Left ventricle myocardium inferior (tissue), 1 donor: Measurements from ENCODE around the gene BMP6. TPM values are rescaled to one million over a fixed set of nuclear protein-coding genes. Genes with fewer than 3 reads are reported as not detected.

Source experiments
- DNase-seq: peaks from one replicate; pipeline ENCODE4 v3.0.0-alpha.2; 2020
- H3K27ac ChIP-seq: fragments of 200-600 bp; replicated peaks from 2 replicates; pipeline ENCODE4 v1.8.0; 2021
- H3K27me3 ChIP-seq: fragments of 200-600 bp; 2 replicates; pipeline ENCODE4 v1.8.0; 2021; ENCODE audit warnings: low read depth
- H3K36me3 ChIP-seq: fragments of 200-600 bp; 2 replicates; pipeline ENCODE4 v1.8.0; 2021
- H3K4me1 ChIP-seq: fragments of 200-600 bp; 2 replicates; pipeline ENCODE4 v1.8.0; 2021
- H3K4me3 ChIP-seq: fragments of 200-600 bp; 2 replicates; pipeline ENCODE4 v1.8.0; 2021; ENCODE audit warnings: mild to moderate bottlenecking, moderate library complexity
- H3K9me3 ChIP-seq: fragments of 200-600 bp; replicated peaks from 2 replicates; pipeline ENCODE4 v1.8.0; 2021
- intact Hi-C: fragments of 100-400 bp; cut with micrococcal nuclease; formaldehyde crosslinking; loops from one replicate; pipeline ENCODE4 v1.11.0; 2022
- total RNA-seq: library from RNA; stranded (reverse); fragmentation: NEBNext Ultra II Directional; extraction: Animal tissue kit (Norgen Biotek cat#: 25700); gene quantifications from one replicate; pipeline ENCODE4 v1.2.1, GENCODE V29; 2021
- TF ChIP-seq, protein P1 (sequence below): fragments of 200-600 bp; IDR thresholded peaks from 2 replicates; pipeline ENCODE4 v1.8.0; 2021; ENCODE audit warnings: antibody characterized with exemption, mild to moderate bottlenecking, borderline replicate concordance
- donor health status: DM: no; HTN: yes; CAD: no; lungs with severe emphysema.

BMP6 gene
- total RNA-seq, 1 donor from 2014 or later: 5.2 TPM

DNA sequence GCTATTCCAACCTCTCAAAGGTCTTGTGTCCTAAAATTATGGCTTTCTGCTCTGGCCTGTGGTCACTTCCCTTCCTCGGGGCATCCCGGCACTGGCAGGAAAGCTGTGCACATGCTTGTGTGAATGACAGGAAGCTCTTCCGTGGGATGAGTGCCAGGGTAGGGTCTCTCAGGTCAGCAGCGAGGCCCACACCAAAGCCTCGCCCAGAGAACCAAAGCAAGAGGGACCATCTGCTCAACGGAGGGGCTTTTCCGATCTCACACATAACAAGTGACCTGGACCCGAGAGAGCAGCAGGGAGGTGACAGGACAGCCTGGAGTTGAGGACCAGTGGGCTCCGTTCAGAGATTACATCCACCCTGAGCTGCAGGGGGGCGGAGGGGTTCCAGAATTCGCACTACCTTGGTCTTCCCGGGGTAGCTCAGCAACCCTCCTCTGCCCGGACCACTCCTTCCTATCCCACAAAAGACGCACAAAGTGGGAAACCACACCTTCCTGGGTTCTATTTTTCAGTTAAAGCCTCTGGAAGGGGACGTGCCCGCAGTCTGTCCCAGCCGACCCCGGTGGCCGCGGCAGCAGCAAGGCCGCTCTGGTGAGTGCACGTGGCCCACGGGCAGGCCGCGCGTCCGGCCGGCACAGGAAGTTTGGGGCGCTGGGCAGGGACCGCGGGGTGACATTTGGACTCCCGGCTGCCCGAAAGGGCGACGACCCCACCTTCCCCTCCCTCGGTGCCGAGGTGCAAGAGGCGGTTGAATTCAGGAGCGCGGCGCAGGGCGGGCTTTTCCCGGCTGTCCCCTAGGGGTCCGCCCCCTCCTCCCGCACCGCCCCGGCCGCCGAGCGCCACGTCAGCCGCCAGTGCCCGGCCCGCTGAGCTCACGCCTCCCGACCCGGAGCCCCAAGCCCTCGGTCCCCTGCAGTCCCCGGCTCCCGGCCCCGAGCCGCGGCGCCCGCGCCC lies 183.7 kb downstream of the BMP6 start:
- H3K4me3 ChIP-seq: peak overlapping the region; percentile 84
- H3K36me3 ChIP-seq: peaks cover under 1% of the 10 kb centered on the region
- H3K9me3 ChIP-seq: no peaks in the 10 kb centered on the region
- intact Hi-C loops: no loop called here
- TF ChIP-seq, protein P1, sequence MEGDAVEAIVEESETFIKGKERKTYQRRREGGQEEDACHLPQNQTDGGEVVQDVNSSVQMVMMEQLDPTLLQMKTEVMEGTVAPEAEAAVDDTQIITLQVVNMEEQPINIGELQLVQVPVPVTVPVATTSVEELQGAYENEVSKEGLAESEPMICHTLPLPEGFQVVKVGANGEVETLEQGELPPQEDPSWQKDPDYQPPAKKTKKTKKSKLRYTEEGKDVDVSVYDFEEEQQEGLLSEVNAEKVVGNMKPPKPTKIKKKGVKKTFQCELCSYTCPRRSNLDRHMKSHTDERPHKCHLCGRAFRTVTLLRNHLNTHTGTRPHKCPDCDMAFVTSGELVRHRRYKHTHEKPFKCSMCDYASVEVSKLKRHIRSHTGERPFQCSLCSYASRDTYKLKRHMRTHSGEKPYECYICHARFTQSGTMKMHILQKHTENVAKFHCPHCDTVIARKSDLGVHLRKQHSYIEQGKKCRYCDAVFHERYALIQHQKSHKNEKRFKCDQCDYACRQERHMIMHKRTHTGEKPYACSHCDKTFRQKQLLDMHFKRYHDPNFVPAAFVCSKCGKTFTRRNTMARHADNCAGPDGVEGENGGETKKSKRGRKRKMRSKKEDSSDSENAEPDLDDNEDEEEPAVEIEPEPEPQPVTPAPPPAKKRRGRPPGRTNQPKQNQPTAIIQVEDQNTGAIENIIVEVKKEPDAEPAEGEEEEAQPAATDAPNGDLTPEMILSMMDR: no peak
- H3K27me3 ChIP-seq: no peaks in the 10 kb centered on the region
- DNase-seq: peak; percentile 67
- peak overlapping the region; percentile 90 for H3K27ac ChIP-seq
- H3K4me1 ChIP-seq: peaks cover 64% of the 10 kb centered on the region

DNA sequence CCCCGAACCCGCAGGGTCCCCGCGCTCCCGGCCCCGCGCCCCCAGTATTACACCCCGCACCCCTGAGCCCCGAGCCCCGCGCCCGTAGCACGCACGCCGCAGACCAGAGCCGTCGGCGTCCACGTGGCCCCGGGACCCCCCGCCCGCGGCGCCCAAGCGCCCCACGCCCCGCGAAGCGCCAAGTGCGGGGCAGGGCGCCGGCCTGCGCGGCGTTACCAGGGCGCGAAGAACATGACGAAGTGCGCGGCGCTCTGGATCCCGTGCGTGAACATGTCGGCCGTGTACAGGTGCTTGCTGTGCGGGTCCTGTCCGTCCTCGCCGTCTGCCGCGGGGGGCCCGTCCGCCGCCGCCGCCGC lies 184.4 kb downstream of the BMP6 start:
- Histone ChIP-seq H3K27me3 (no peaks in the 10 kb centered on the region), H3K27ac (peak overlapping the region; percentile 90), H3K4me3 (peak overlapping the region; percentile 84), H3K9me3 (no peaks in the 10 kb centered on the region), H3K4me1 (peaks cover 57% of the 10 kb centered on the region), H3K36me3 (no peaks in the 10 kb centered on the region)
- DNase-seq: no peak
- intact Hi-C loops: no loop called here
- TF ChIP-seq, protein P1: no peak

DNA sequence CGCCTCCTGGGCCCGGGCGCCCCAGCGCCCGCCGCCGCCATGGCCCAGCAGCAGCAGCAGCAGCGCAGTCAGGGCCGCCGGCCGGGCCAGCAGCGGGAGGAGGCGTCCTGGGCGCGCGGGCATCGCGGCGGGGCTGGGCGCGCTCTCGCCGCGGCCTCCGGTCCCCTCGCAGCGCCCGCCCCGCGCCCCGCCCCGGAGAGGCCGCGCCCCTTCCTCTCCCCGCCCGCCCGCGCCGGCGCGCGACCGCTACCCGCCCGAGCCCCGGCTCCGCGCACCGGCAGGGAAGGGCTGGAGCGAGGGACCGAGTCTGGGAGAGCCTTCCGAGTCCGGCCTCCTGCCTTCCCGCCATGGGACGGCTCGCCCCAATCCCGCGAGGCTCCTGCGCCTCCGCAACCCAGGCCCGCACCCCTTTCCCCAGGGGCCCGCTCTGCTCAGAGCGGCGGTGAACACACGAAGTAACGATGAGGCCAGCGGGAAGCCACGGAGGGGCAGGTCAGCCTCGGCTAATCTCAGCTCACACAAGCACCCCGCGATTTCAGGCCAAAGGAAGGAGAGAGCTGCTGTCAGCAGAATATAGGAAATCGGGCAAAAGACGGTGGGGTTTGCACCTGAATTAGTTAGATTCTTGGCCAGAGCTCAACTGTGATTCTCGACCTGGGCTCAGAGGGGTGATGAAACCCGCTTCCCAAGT lies 184.9 kb downstream of the BMP6 start, which contains the start of gene TXNDC5:
TSS of gene TXNDC5 (minus strand) at position 135 of the 691 bp plus-strand sequence. CDS start at position 123, 12 bp downstream.
- Histone ChIP-seq H3K9me3 (no peaks in the 10 kb centered on the region), H3K4me1 (peaks cover 52% of the 10 kb centered on the region), H3K4me3 (peak within 1 kb of the TSS; percentile 84), H3K27ac (peak within 1 kb of the TSS; percentile 90), H3K36me3 (no peaks in the 10 kb centered on the region), H3K27me3 (no peaks in the 10 kb centered on the region)
- intact Hi-C loops: no loop called here
- TF ChIP-seq, protein P1: no peak
- peak; percentile 86 for DNase-seq

DNA sequence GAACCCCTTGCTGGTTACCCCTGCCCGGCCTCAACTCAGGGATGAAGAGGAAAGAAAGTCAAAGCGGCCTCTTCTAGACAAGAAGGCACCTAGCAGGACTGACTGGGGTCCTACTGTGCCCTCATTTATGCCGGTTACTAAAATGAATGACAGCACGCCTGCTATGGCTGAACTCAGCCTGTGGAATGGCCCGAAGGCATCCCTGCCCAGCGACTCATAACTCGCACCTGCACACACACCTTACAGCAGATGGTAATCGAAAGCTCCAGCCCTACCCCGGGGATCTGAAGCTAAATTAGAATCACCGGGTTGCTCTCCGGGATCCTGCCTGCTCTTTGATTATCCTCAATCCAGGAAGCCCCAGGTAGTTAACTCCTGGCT lies 185.4 kb downstream of the BMP6 start:
- Histone ChIP-seq H3K9me3 (no peaks in the 10 kb centered on the region), H3K4me1 (peaks cover 47% of the 10 kb centered on the region), H3K27me3 (no peaks in the 10 kb centered on the region), H3K4me3 (peak overlapping the region; percentile 84), H3K27ac (peak overlapping the region; percentile 90), H3K36me3 (no peaks in the 10 kb centered on the region)
- TF ChIP-seq, protein P1: no peak
- intact Hi-C loops: no loop called here
- no peak for DNase-seq

DNA sequence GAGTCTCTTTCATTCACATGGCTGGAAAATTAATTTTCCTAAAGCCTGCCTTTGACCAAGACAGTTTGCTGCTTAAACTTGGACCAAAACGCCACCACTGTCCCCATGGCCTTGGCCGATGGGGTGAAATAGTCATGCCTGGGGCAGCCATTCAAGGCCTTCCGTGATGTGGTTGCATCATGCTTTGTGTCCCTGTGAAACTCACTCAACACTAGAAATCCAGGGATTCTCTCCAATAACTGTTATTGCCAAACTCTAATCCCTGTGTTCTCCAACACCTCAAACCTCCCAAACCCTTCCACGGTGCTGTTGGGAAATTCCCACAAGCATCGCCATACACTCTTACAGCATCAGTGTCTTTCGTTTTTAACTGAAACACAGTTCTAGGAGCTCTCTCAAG lies 186.1 kb downstream of the BMP6 start:
- no peaks in the 10 kb centered on the region for H3K9me3 ChIP-seq
- TF ChIP-seq, protein P1: no peak
- H3K27me3 ChIP-seq: no peaks in the 10 kb centered on the region
- no peak for DNase-seq
- H3K27ac ChIP-seq: peak overlapping the region; percentile 90
- no peak overlapping the region for H3K4me3 ChIP-seq
- H3K4me1 ChIP-seq: peaks cover 40% of the 10 kb centered on the region
- intact Hi-C loops: no loop called here
- no peaks in the 10 kb centered on the region for H3K36me3 ChIP-seq
